22Rv1 (cell line): ENCODE results near the gene ARMC9.
"Not testable (repeated sequence)": the region's sequence is repeated elsewhere in the genome, so short reads cannot be mapped to it uniquely, and the experiment has no call there.

Experiments
- CTCF ChIP-seq: fragments of 450-650 bp; IDR thresholded peaks from 2 replicates; pipeline ENCODE4 v1.5.1; 2017; ENCODE audit warnings: mild to moderate bottlenecking
- ZFX ChIP-seq: fragments of 450-650 bp; IDR thresholded peaks from 2 replicates; pipeline ENCODE4 v1.6.1; 2017; ENCODE audit warnings: antibody characterized with exemption, borderline replicate concordance

- not testable (repeated sequence) for TF ChIP-seq CTCF, ZFX
These were observed 205.2 kb downstream of the ARMC9 start for GRCh38 chr2:231403421-231404182.
